ENCODE results near the gene LLGL2. TPM values are rescaled to one million over a fixed set of nuclear protein-coding genes. Genes with fewer than 3 reads are reported as not detected.

LLGL2 gene
- total RNA-seq, 4 donors from 2014 or later, result 35.6 to 73.5 (median 53.8) TPM

GRCh38 chr17:75611851-75612429, 86.4 kb downstream of the LLGL2 start:
- Histone ChIP-seq H3K27me3 (no peaks in the 10 kb centered on the region), H3K4me3 (replicated peaks in 1 of 3) (no peak overlapping the region), H3K9me3 (no peaks in the 10 kb centered on the region), H3K36me3 (peaks cover 10 to 30% of the 10 kb centered on the region in 2 donors), H3K4me1 (no peaks in the 10 kb centered on the region), H3K27ac (no peak overlapping the region)
- no peak for DNase-seq
- TF ChIP-seq, protein P1, sequence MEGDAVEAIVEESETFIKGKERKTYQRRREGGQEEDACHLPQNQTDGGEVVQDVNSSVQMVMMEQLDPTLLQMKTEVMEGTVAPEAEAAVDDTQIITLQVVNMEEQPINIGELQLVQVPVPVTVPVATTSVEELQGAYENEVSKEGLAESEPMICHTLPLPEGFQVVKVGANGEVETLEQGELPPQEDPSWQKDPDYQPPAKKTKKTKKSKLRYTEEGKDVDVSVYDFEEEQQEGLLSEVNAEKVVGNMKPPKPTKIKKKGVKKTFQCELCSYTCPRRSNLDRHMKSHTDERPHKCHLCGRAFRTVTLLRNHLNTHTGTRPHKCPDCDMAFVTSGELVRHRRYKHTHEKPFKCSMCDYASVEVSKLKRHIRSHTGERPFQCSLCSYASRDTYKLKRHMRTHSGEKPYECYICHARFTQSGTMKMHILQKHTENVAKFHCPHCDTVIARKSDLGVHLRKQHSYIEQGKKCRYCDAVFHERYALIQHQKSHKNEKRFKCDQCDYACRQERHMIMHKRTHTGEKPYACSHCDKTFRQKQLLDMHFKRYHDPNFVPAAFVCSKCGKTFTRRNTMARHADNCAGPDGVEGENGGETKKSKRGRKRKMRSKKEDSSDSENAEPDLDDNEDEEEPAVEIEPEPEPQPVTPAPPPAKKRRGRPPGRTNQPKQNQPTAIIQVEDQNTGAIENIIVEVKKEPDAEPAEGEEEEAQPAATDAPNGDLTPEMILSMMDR (IDR thresholded peaks at IDR 0.05), result no peak
- TF ChIP-seq POLR2A (IDR thresholded peaks at IDR 0.05), result no peak
- WGBS, 2 donors, result 92 to 94% methylated on average over 19 to 20 of the region's 20 CpGs
- intact Hi-C loops (cut with DNase I), result no loop called here

GRCh38 chr17:75612906-75613626, 87.6 kb downstream of the LLGL2 start:
- intact Hi-C loops (cut with DNase I), result no loop called here
- Histone ChIP-seq H3K9me3 (no peaks in the 10 kb centered on the region), H3K4me1 (no peaks in the 10 kb centered on the region), H3K27me3 (no peaks in the 10 kb centered on the region), H3K27ac (no peak overlapping the region), H3K4me3 (replicated peaks in 1 of 3) (no peak overlapping the region), H3K36me3 (peaks cover 19 to 33% of the 10 kb centered on the region in 2 donors)
- 91% methylated on average over 17 of the region's 27 CpGs; no CpG with 5 or more reads in 1 of the 2 donors for WGBS, 2 donors
- TF ChIP-seq, protein P1 (IDR thresholded peaks at IDR 0.05), result no peak
- no peak for TF ChIP-seq POLR2A (IDR thresholded peaks at IDR 0.05)
- DNase-seq, result no peak

DNA sequence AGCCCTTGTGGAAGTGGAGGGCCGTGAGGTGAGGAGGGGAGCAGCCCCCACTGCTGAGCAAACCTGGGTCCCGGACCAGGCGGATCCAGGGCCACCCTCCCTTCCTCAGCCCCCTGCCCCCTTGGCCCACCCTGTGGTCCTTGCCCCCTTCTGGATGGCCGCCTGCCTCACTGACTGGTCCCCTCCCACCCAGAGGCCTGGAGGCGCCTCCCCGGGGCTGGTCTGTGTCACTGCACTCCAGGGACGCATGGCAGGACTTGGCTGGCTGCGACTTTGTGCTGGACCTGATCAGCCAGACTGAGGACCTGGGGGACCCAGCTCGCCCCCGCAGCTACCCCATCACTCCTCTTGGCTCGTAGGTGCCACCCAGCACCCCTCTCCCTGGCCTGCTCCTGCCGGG, 88.5 kb downstream of the LLGL2 start:
- Histone ChIP-seq H3K27ac (no peak overlapping the region), H3K27me3 (no peaks in the 10 kb centered on the region), H3K36me3 (peaks cover 21 to 40% of the 10 kb centered on the region in 2 donors), H3K9me3 (no peaks in the 10 kb centered on the region), H3K4me1 (no peaks in the 10 kb centered on the region), H3K4me3 (replicated peaks in 1 of 3) (no peak overlapping the region)
- DNase-seq, result no peak
- 90 to 95% methylated on average over 6 to 7 of the region's 12 CpGs for WGBS, 2 donors
- TF ChIP-seq POLR2A (IDR thresholded peaks at IDR 0.05), result no peak
- TF ChIP-seq, protein P1 (IDR thresholded peaks at IDR 0.05), result no peak
- intact Hi-C loops (cut with DNase I), result no loop called here

- no peak overlapping the region for H3K4me3 ChIP-seq (replicated peaks in 1 of 3)
- H3K4me1 ChIP-seq, result no peaks in the 10 kb centered on the region
- no peak overlapping the region for H3K27ac ChIP-seq
- no peak for DNase-seq
- no peak for TF ChIP-seq POLR2A (IDR thresholded peaks at IDR 0.05)
- TF ChIP-seq, protein P1 (IDR thresholded peaks at IDR 0.05), result no peak
- peaks cover 27 to 40% of the 10 kb centered on the region in 2 donors for H3K36me3 ChIP-seq
- no peaks in the 10 kb centered on the region for H3K27me3 ChIP-seq
- H3K9me3 ChIP-seq, result no peaks in the 10 kb centered on the region
- 74 to 88% methylated on average over 3 to 11 of the region's 19 CpGs for WGBS, 2 donors
- intact Hi-C loops (cut with DNase I), result loop anchor here (5.0 kb wide), 1 partner anchor 123 kb away; no protein-coding TSS in a partner anchor
These were observed 89.2 kb downstream of the LLGL2 start for GRCh38 chr17:75614556-75615270.

All from thyroid gland (tissue), 4 donors.